ENCODE results near the gene NOC4L. TPM values are rescaled to one million over a fixed set of nuclear protein-coding genes. Genes with fewer than 3 reads are reported as not detected.
A peak's percentile ranks its signal among the peaks of the same experiment; 100 is the strongest.

Gene NOC4L
- total and polyA plus RNA-seq, 11 donors: 7.9 to 21.1 (median 10.3) TPM

- Histone ChIP-seq H3K9me3 (no peaks in the 10 kb centered on the region), H3K4me3 (no peak overlapping the region), H3K4me1 (peaks cover 0 to 13% (median 0%) of the 10 kb centered on the region in 12 donors), H3K27me3 (peaks cover 0 to 14% (median 7%) of the 10 kb centered on the region in 9 donors), H3K27ac (no peak overlapping the region), H3K36me3 (no peaks in the 10 kb centered on the region)
- intact Hi-C loops (cut with DNase I): no loop called here
- WGBS, 4 donors: 89 to 96% (median 94%) methylated on average over 6 of the region's 6 CpGs
- DNase-seq (peak in 1 of 5 donors; percentile 6), ATAC-seq (no peak)
- no peak for TF ChIP-seq CTCF (IDR thresholded peaks at IDR 0.05)
- no peak for TF ChIP-seq POLR2A (IDR thresholded peaks at IDR 0.05)
Measured at GRCh38 chr12:132165584-132165983, 21.3 kb downstream of the NOC4L start.

- H3K36me3 ChIP-seq: no peaks in the 10 kb centered on the region
- H3K27ac ChIP-seq: no peak overlapping the region
- intact Hi-C loops (cut with DNase I): no loop called here
- ATAC-seq: no peak
- H3K9me3 ChIP-seq: no peaks in the 10 kb centered on the region
- DNase-seq: no peak
- H3K27me3 ChIP-seq: peaks cover 0 to 19% (median 7%) of the 10 kb centered on the region in 9 donors
- H3K4me3 ChIP-seq: no peak overlapping the region
- WGBS, 4 donors: 87 to 93% (median 91%) methylated on average over 2 of the region's 2 CpGs
- TF ChIP-seq CTCF (IDR thresholded peaks at IDR 0.05) (no peak), POLR2A (IDR thresholded peaks at IDR 0.05) (no peak)
- peaks cover 0 to 13% (median 0%) of the 10 kb centered on the region in 12 donors for H3K4me1 ChIP-seq
Measured at GRCh38 chr12:132166093-132166492, 21.8 kb downstream of the NOC4L start.

- no peak overlapping the region for H3K27ac ChIP-seq
- H3K9me3 ChIP-seq: no peaks in the 10 kb centered on the region
- H3K27me3 ChIP-seq: peaks cover 0 to 28% (median 9%) of the 10 kb centered on the region in 9 donors
- WGBS, 4 donors: 90 to 94% (median 91%) methylated on average over 10 of the region's 10 CpGs
- H3K36me3 ChIP-seq: no peaks in the 10 kb centered on the region
- intact Hi-C loops (cut with DNase I): no loop called here
- no peak for ATAC-seq
- no peak overlapping the region for H3K4me3 ChIP-seq
- peaks cover 0 to 13% (median 0%) of the 10 kb centered on the region in 12 donors for H3K4me1 ChIP-seq
- DNase-seq: peak in 1 of 5 donors; percentile 11
- TF ChIP-seq POLR2A (IDR thresholded peaks at IDR 0.05): no peak
- TF ChIP-seq CTCF (IDR thresholded peaks at IDR 0.05): no peak
Measured at GRCh38 chr12:132166801-132167591, 22.7 kb downstream of the NOC4L start.

- no peaks in the 10 kb centered on the region for H3K36me3 ChIP-seq
- 71 to 84% (median 79%) methylated on average over 19 to 30 of the region's 30 CpGs for WGBS, 4 donors
- peak in 3 of 5 donors; percentile 7 to 55 (median 17) for DNase-seq
- H3K4me1 ChIP-seq: peaks cover 0 to 7% (median 0%) of the 10 kb centered on the region in 12 donors
- H3K27ac ChIP-seq: no peak overlapping the region
- peaks cover 0 to 36% (median 6%) of the 10 kb centered on the region in 9 donors for H3K27me3 ChIP-seq
- ATAC-seq: no peak
- intact Hi-C loops (cut with DNase I): no loop called here
- no peaks in the 10 kb centered on the region for H3K9me3 ChIP-seq
- no peak for TF ChIP-seq POLR2A (IDR thresholded peaks at IDR 0.05)
- no peak for TF ChIP-seq CTCF (IDR thresholded peaks at IDR 0.05)
- H3K4me3 ChIP-seq: no peak overlapping the region
Measured at GRCh38 chr12:132167611-132168310, 23.5 kb downstream of the NOC4L start.
